Fibroblast of lung (primary cell): ENCODE measurements around the gene SMAD3. TPM values are rescaled to one million over a fixed set of nuclear protein-coding genes. Genes with fewer than 3 reads are reported as not detected.

ENCODE experiments used
- polyA plus RNA-seq, 2 donors: library from polyadenylated mRNA; depleted of rRNA in 1 of 2; stranded (reverse) in 1 of 2; unstranded in 1 of 2; fragments of >200 nt; gene quantifications; 2 replicates each; pipeline ENCODE4 v1.2.1, GENCODE V29; 2011 to 2012; ENCODE audit warnings: missing spikeins in 1 of 2
- total RNA-seq: library from RNA; depleted of rRNA; stranded (reverse); fragments of >200 nt; gene quantifications from 2 replicates; pipeline ENCODE4 v1.2.1, GENCODE V29; 2014

SMAD3 gene
- total and polyA plus RNA-seq, 2 donors (not counting 1 experiment from before 2014, with no cell fraction given) = 69.9 to 173 TPM

Other genes starting within 250 kb of the SMAD3 start
- 41.6 and 55.8 TPM in 2 replicates for gene AAGAB, start 189.1 kb downstream of the SMAD3 start, total RNA-seq
- gene AAGAB, start 189.1 kb downstream of the SMAD3 start, polyA plus RNA-seq = 53.8 and 62.5 TPM in 2 replicates
- gene IQCH, start 189.2 kb downstream of the SMAD3 start, total RNA-seq = 2.6 and 5.0 TPM in 2 replicates
- 1.3 and 1.7 TPM in 2 replicates for gene IQCH, start 189.2 kb downstream of the SMAD3 start, polyA plus RNA-seq